SK-N-SH (cell line): ENCODE measurements around the gene RAB38. TPM values are rescaled to one million over a fixed set of nuclear protein-coding genes. Genes with fewer than 3 reads are reported as not detected.

ENCODE experiments used
- CTCF ChIA-PET: fragments of 300-600, 350-600 bp; formaldehyde crosslinking; extraction: SDS; loops from one replicate; lab custom pipeline; 2021; lab: Yijun Ruan, JAX
- POLR2A ChIA-PET: fragments of 350-600 bp; sonication (Branson Sonifier 250); formaldehyde crosslinking; extraction: SDS; loops from one replicate; lab custom pipeline; 2020; ENCODE audit warnings: antibody characterized with exemption, inconsistent platforms; lab: Yijun Ruan, JAX
- DNase-seq: peaks from one replicate; pipeline ENCODE4 v3.0.0; 2012
- H2AFZ ChIP-seq: fragments of 200-600 bp; sonication (generic); 2 replicates; pipeline ENCODE4 v1.8.1; 2016; ENCODE audit warnings: antibody characterized with exemption, mild to moderate bottlenecking, low read depth
- H3F3A ChIP-seq: fragments of 200-600 bp; sonication (generic); replicated peaks from 2 replicates; pipeline ENCODE3; 2016; ENCODE audit warnings: antibody characterized with exemption, mild to moderate bottlenecking; ENCODE audit not compliant: insufficient read depth
- H3K27ac ChIP-seq, 2 experiments: fragments of 200-500 bp in 1 of 2; fragments of 200-600 bp in 1 of 2; sonication (Bioruptor generic) in 1 of 2; sonication (generic), shearing (Covaris generic) in 1 of 2; 2 replicates each; pipeline versions ENCODE4 v1.5.1 to v1.6.1; 2014 to 2016; ENCODE audit warnings: low read depth in 2 of 2, inconsistent platforms in 1 of 2, low read length in 1 of 2, mild to moderate bottlenecking in 1 of 2, mixed read lengths in 1 of 2
- H3K27me3 ChIP-seq: fragments of 200-600 bp; sonication (generic), shearing (Covaris generic); 2 replicates; pipeline ENCODE4 v1.6.1; 2016; ENCODE audit warnings: mixed run types; ENCODE audit not compliant: insufficient read depth
- H3K36me3 ChIP-seq, 2 experiments: fragments of 200-500 bp in 1 of 2; fragments of 200-600 bp in 1 of 2; sonication (Bioruptor generic) in 1 of 2; sonication (generic) in 1 of 2; replicated peaks in 1 of 2; 2 replicates each; pipeline versions ENCODE3 to v1.5.1; 2014 to 2016; ENCODE audit warnings: low read length in 1 of 2, mild to moderate bottlenecking in 1 of 2; ENCODE audit not compliant: insufficient read depth in 2 of 2, control insufficient read depth in 1 of 2
- H3K4me1 ChIP-seq, 2 experiments: fragments of 200-500 bp in 1 of 2; fragments of 200-600 bp in 1 of 2; sonication (Bioruptor generic) in 1 of 2; sonication (generic), shearing (Covaris generic) in 1 of 2; 2 replicates each; pipeline versions ENCODE4 v1.5.1 to v1.6.1; 2014 to 2016; ENCODE audit warnings: low read depth in 1 of 2, low read length in 1 of 2, mixed run types in 1 of 2; ENCODE audit not compliant: insufficient read depth in 2 of 2, control insufficient read depth in 1 of 2
- H3K4me2 ChIP-seq: fragments of 200-600 bp; sonication (generic), shearing (Covaris generic); 2 replicates; pipeline ENCODE4 v1.6.1; 2017; ENCODE audit warnings: mixed run types
- H3K4me3 ChIP-seq, 2 experiments: fragments of 200-500 bp in 1 of 2; fragments of 200-600 bp in 1 of 2; sonication (Bioruptor generic) in 1 of 2; sonication (generic), shearing (Covaris generic) in 1 of 2; 2 replicates each; pipeline versions ENCODE4 v1.5.1 to v1.8.1; 2014 to 2016; ENCODE audit warnings: low read depth in 2 of 2, inconsistent platforms in 1 of 2, low read length in 1 of 2, mild to moderate bottlenecking in 1 of 2, mixed read lengths in 1 of 2, moderate library complexity in 1 of 2
- H3K79me2 ChIP-seq: fragments of 200-600 bp; sonication (generic); 2 replicates; pipeline ENCODE4 v1.8.1; 2017; ENCODE audit warnings: mild to moderate bottlenecking; ENCODE audit not compliant: insufficient read depth
- H3K9ac ChIP-seq: fragments of 200-600 bp; sonication (generic); 2 replicates; pipeline ENCODE4 v1.6.1; 2017; ENCODE audit warnings: mixed run types
- H3K9me2 ChIP-seq: fragments of 200-600 bp; sonication (generic); 2 replicates; pipeline ENCODE4 v1.6.1; 2017; ENCODE audit warnings: mixed run types
- H3K9me3 ChIP-seq: fragments of 200-600 bp; sonication (generic); 2 replicates; pipeline ENCODE4 v1.6.1; 2017; ENCODE audit warnings: mixed run types, mild to moderate bottlenecking, moderate library complexity
- H4K20me1 ChIP-seq: fragments of 200-600 bp; sonication (generic); 2 replicates; pipeline ENCODE4 v1.6.1; 2017; ENCODE audit warnings: mild to moderate bottlenecking, mixed run types; ENCODE audit not compliant: insufficient read depth
- CHD2 ChIP-seq: fragments of 150-350 bp; IDR thresholded peaks from 2 replicates; pipeline ENCODE4 v1.6.1; 2018; ENCODE audit warnings: low read length; ENCODE audit not compliant: partially characterized antibody
- ELF1 ChIP-seq: IDR thresholded peaks from 2 replicates; pipeline ENCODE4 v1.4.0; 2012
- EP300 ChIP-seq, 2 experiments: IDR thresholded peaks; 2 replicates each; pipeline versions ENCODE4 v1.4.0 to v1.6.1; 2012; ENCODE audit warnings: borderline replicate concordance in 1 of 2, low read depth in 1 of 2, low read length in 1 of 2
- FOXJ3 ChIP-seq: sonication (generic); formaldehyde crosslinking; IDR thresholded peaks from 2 replicates; pipeline ENCODE4 v1.5.1; 2020; ENCODE audit warnings: mild to moderate bottlenecking, missing genetic modification reagents
- GATA2 ChIP-seq: sonication (generic); formaldehyde crosslinking; IDR thresholded peaks from 2 replicates; pipeline ENCODE4 v1.5.0; 2020; ENCODE audit warnings: mild to moderate bottlenecking, missing genetic modification reagents
- MXI1 ChIP-seq: IDR thresholded peaks from 2 replicates; pipeline ENCODE4 v1.6.1; 2012; ENCODE audit warnings: mild to moderate bottlenecking, low read depth, low read length, improper control_type of control experiment
- NRF1 ChIP-seq: IDR thresholded peaks from 2 replicates; pipeline ENCODE4 v1.6.1; 2012; ENCODE audit warnings: low read depth, mild to moderate bottlenecking, low read length
- POLR2AphosphoS5 ChIP-seq: IDR thresholded peaks from 2 replicates; pipeline ENCODE4 v1.6.1; 2012; ENCODE audit warnings: low read depth, low read length
- RAD21 ChIP-seq: IDR thresholded peaks from 2 replicates; pipeline ENCODE4 v1.6.1; 2012; ENCODE audit warnings: mild to moderate bottlenecking, low read length
- RXRA ChIP-seq: IDR thresholded peaks from 2 replicates; pipeline ENCODE4 v1.4.0; 2012; ENCODE audit warnings: low read depth, mild to moderate bottlenecking, borderline replicate concordance
- SIN3A ChIP-seq: IDR thresholded peaks from 2 replicates; pipeline ENCODE4 v1.6.1; 2012; ENCODE audit warnings: low read depth, mild to moderate bottlenecking, low read length, moderate library complexity, borderline replicate concordance
- TCF12 ChIP-seq: IDR thresholded peaks from 2 replicates; pipeline ENCODE4 v1.4.0; 2012
- TEAD4 ChIP-seq: IDR thresholded peaks from 2 replicates; pipeline ENCODE4 v1.4.0; 2012; ENCODE audit warnings: mild to moderate bottlenecking, borderline replicate concordance; ENCODE audit not compliant: insufficient read depth
- YY1 ChIP-seq: IDR thresholded peaks from 2 replicates; pipeline ENCODE4 v1.4.0; 2012; ENCODE audit warnings: low read depth, mild to moderate bottlenecking
- WGBS: methylation state at CpG from one replicate; pipeline ENCODE4 v1.1.6; 2017; ENCODE audit warnings: low lambda C conversion rate; 5-methylcytosine and 5-hydroxymethylcytosine counted together
- polyA plus RNA-seq, 3 experiments: library from polyadenylated mRNA; depleted of rRNA; stranded (reverse); fragments of >200 nt; gene quantifications; 2 replicates each; pipeline ENCODE4 v1.2.3, GENCODE V29; 2012
- TF ChIP-seq, protein P1 (sequence below): fragments of 150-350 bp; IDR thresholded peaks from 2 replicates; pipeline ENCODE4 v1.6.1; 2016; ENCODE audit warnings: mild to moderate bottlenecking, low read depth, low read length
- TF ChIP-seq, protein P2 (sequence below): IDR thresholded peaks from 2 replicates; pipeline ENCODE4; 2012
- TF ChIP-seq, protein P3 (sequence below): IDR thresholded peaks from 2 replicates; pipeline ENCODE4 v1.4.0; 2012; ENCODE audit warnings: low read depth, borderline replicate concordance
- TF ChIP-seq, protein P4 (sequence below): fragments of 200-600 bp; sonication (generic); IDR thresholded peaks from 2 replicates; pipeline ENCODE4 v1.6.1; 2017; ENCODE audit warnings: antibody characterized with exemption, mild to moderate bottlenecking, moderate library complexity
- TF ChIP-seq, protein P5 (sequence below): fragments of 150-350 bp; IDR thresholded peaks from 2 replicates; pipeline ENCODE4 v1.6.1; 2017; ENCODE audit warnings: antibody characterized with exemption, low read length, low read depth, borderline replicate concordance

The RAB38 gene
- polyA plus RNA-seq, 1 of the 3 experiments (the other 2 are of a cell fraction) = 0.66 TPM

GRCh38 chr11:88194990-88195389 lies 19.7 kb upstream of the RAB38 start:
- Histone ChIP-seq H4K20me1 (no peaks in the 10 kb centered on the region), H3K4me1 (no peaks in the 10 kb centered on the region), H3K36me3 (no peaks in the 10 kb centered on the region), H3K27ac (no peak overlapping the region), H3K9ac (no peak overlapping the region), H3K9me3 (0 out of 2 replicates have a peak, but pooled peaks cover 8% of the 10 kb centered on the region), H3K4me2 (no peak overlapping the region), H3K79me2 (no peaks in the 10 kb centered on the region), H3K9me2 (no peaks in the 10 kb centered on the region), H3K4me3 (no peak overlapping the region), H2AFZ (no peak overlapping the region), H3F3A (no peaks in the 10 kb centered on the region), H3K27me3 (no peaks in the 10 kb centered on the region)
- no peak for DNase-seq
- ChIA-PET CTCF (no interaction called here), POLR2A (no interaction called here)
- WGBS = 0% methylated on average over 1 of the region's 1 CpG
- TF ChIP-seq TCF12 (no peak), SIN3A (no peak), RAD21 (no peak), RXRA (no peak), NRF1 (no peak), POLR2AphosphoS5 (no peak), YY1 (no peak), ELF1 (no peak), CHD2 (no peak), TEAD4 (no peak), GATA2 (CRISPR knock-in tag) (no peak), EP300 (IDR thresholded peaks at IDR 0.05; ENCODE audit: borderline replicate concordance in 1 of 2, low read depth in 1 of 2, low read length in 1 of 2) (no peak), FOXJ3 (CRISPR knock-in tag) (no peak), MXI1 (no peak)
- TF ChIP-seq, protein P1, sequence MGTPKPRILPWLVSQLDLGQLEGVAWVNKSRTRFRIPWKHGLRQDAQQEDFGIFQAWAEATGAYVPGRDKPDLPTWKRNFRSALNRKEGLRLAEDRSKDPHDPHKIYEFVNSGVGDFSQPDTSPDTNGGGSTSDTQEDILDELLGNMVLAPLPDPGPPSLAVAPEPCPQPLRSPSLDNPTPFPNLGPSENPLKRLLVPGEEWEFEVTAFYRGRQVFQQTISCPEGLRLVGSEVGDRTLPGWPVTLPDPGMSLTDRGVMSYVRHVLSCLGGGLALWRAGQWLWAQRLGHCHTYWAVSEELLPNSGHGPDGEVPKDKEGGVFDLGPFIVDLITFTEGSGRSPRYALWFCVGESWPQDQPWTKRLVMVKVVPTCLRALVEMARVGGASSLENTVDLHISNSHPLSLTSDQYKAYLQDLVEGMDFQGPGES = no peak
- TF ChIP-seq, protein P2, sequence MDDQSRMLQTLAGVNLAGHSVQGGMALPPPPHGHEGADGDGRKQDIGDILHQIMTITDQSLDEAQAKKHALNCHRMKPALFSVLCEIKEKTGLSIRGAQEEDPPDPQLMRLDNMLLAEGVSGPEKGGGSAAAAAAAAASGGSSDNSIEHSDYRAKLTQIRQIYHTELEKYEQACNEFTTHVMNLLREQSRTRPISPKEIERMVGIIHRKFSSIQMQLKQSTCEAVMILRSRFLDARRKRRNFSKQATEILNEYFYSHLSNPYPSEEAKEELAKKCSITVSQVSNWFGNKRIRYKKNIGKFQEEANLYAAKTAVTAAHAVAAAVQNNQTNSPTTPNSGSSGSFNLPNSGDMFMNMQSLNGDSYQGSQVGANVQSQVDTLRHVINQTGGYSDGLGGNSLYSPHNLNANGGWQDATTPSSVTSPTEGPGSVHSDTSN = no peak
- TF ChIP-seq, protein P3, sequence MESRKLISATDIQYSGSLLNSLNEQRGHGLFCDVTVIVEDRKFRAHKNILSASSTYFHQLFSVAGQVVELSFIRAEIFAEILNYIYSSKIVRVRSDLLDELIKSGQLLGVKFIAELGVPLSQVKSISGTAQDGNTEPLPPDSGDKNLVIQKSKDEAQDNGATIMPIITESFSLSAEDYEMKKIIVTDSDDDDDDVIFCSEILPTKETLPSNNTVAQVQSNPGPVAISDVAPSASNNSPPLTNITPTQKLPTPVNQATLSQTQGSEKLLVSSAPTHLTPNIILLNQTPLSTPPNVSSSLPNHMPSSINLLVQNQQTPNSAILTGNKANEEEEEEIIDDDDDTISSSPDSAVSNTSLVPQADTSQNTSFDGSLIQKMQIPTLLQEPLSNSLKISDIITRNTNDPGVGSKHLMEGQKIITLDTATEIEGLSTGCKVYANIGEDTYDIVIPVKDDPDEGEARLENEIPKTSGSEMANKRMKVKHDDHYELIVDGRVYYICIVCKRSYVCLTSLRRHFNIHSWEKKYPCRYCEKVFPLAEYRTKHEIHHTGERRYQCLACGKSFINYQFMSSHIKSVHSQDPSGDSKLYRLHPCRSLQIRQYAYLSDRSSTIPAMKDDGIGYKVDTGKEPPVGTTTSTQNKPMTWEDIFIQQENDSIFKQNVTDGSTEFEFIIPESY = no peak
- TF ChIP-seq, protein P4, sequence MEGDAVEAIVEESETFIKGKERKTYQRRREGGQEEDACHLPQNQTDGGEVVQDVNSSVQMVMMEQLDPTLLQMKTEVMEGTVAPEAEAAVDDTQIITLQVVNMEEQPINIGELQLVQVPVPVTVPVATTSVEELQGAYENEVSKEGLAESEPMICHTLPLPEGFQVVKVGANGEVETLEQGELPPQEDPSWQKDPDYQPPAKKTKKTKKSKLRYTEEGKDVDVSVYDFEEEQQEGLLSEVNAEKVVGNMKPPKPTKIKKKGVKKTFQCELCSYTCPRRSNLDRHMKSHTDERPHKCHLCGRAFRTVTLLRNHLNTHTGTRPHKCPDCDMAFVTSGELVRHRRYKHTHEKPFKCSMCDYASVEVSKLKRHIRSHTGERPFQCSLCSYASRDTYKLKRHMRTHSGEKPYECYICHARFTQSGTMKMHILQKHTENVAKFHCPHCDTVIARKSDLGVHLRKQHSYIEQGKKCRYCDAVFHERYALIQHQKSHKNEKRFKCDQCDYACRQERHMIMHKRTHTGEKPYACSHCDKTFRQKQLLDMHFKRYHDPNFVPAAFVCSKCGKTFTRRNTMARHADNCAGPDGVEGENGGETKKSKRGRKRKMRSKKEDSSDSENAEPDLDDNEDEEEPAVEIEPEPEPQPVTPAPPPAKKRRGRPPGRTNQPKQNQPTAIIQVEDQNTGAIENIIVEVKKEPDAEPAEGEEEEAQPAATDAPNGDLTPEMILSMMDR = no peak
- TF ChIP-seq, protein P5, sequence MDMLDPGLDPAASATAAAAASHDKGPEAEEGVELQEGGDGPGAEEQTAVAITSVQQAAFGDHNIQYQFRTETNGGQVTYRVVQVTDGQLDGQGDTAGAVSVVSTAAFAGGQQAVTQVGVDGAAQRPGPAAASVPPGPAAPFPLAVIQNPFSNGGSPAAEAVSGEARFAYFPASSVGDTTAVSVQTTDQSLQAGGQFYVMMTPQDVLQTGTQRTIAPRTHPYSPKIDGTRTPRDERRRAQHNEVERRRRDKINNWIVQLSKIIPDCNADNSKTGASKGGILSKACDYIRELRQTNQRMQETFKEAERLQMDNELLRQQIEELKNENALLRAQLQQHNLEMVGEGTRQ = no peak
